GM13977 (cell line): Measurements from ENCODE around the gene VSIR.
A peak's percentile ranks its signal among the peaks of the same experiment; 100 is the strongest.

ENCODE experiments used
- DNase-seq: peaks from one replicate; pipeline ENCODE4 v3.0.0; 2012; ENCODE audit warnings: low spot score
- CTCF ChIP-seq: IDR thresholded peaks from 2 replicates; pipeline ENCODE4 v1.5.1; 2012; ENCODE audit warnings: mild to moderate bottlenecking, control low read depth; ENCODE audit not compliant: insufficient read depth; ENCODE audit errors: extremely low read depth, missing control alignments
- in situ Hi-C: fragments of 300-500 bp; cut with MboI; formaldehyde crosslinking; loops from one replicate; pipeline ENCODE4 v1.12.0; 2022; ENCODE audit warnings: low sequenced_read_pairs, low pct_unique_long_range_greater_than_20kb, mixed read lengths, inconsistent platforms; ENCODE audit not compliant: unreplicated experiment

VSIR gene

GRCh38 chr10:71782221-71782916, 9.0 kb upstream of the VSIR start:
- no peak for TF ChIP-seq CTCF
- DNase-seq = no peak
- in situ Hi-C loops = no loop called here

- TF ChIP-seq CTCF = peak; percentile 18
- in situ Hi-C loops = no loop called here
- no peak for DNase-seq
Observed at GRCh38 chr10:71780719-71781118, 7.4 kb upstream of the VSIR start.

GRCh38 chr10:71780156-71780555, 6.8 kb upstream of the VSIR start:
- in situ Hi-C loops = no loop called here
- no peak for DNase-seq
- TF ChIP-seq CTCF = no peak

GRCh38 chr10:71779641-71780040, 6.3 kb upstream of the VSIR start:
- DNase-seq = no peak
- in situ Hi-C loops = no loop called here
- no peak for TF ChIP-seq CTCF

DNA sequence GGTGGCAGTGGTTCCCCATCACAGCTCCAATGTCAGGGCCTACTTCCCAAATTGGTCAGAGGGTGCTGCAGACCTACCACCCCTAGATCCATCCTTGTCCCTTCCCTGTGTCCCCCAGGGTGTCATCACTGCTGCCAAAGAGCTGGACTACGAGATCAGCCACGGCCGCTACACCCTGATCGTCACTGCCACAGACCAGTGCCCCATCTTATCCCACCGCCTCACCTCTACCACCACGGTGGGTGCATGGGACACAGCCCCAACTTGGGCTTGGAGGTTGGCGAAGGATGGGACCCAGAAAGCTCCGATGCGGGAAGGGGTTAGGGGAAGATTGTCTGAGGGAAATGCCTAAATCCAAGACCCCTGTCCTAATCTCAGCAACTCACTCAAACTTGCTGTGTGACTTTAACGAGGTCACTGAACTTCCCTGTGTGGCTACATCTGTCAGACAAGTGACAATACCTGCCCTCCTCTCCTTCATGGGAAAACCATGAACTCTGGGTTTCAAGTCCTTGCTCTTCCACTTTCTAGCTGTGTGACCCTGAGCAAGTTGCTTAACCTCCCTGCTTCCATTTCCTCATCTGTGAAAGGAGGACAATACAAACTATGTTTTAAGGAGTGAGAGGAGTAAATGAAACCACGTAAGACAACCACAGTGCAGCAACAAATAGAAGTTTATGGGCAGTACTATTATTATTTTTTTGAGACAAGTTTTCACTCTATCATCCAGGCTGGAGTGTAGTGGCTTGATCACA, 4.9 kb upstream of the VSIR start:
- TF ChIP-seq CTCF = no peak
- in situ Hi-C loops = no loop called here
- no peak for DNase-seq

GRCh38 chr10:71777213-71777985, 4.1 kb upstream of the VSIR start:
- no peak for DNase-seq
- TF ChIP-seq CTCF = no peak
- in situ Hi-C loops = no loop called here
